A549 (cell line): ENCODE results near the gene TBL1X.

Experiments
- EHMT2 ChIP-seq: fragments of 200-600 bp; sonication (generic); IDR thresholded peaks from 2 replicates; pipeline ENCODE4 v1.6.1; 2016; ENCODE audit warnings: antibody characterized with exemption, low read depth, mild to moderate bottlenecking, moderate library complexity
- POLR2A ChIP-seq: IDR thresholded peaks from 2 replicates; pipeline ENCODE4 v1.6.1; 2012; ENCODE audit warnings: mild to moderate bottlenecking, low read length

DNA sequence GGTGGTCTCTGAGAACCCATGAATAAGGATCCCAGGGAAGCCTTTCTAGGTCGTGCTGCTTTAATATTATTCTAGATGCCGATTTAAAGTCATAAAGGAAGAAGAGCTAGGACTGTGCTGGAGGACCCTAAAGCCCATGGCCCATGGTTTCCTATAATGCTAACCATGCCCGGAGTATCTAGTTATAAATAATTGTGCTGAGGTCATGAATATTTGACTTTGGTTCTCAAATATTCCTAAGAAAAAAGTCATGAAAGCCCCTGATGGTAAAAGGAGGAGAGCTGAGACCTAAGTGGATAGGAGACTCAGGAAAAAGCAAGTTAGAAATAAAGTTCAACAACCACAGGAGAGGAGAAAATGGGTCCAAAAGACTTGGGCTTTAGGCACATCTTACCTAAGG is 132.0 kb downstream of the TBL1X start:
- no peak for TF ChIP-seq POLR2A
- no peak for TF ChIP-seq EHMT2
